ENCODE data around the gene ZBBX. TPM values are rescaled to one million over a fixed set of nuclear protein-coding genes. Genes with fewer than 3 reads are reported as not detected.
"Not testable (repeated sequence)": the region's sequence is repeated elsewhere in the genome, so short reads cannot be mapped to it uniquely, and the experiment has no call there.

The ZBBX gene, protein sequence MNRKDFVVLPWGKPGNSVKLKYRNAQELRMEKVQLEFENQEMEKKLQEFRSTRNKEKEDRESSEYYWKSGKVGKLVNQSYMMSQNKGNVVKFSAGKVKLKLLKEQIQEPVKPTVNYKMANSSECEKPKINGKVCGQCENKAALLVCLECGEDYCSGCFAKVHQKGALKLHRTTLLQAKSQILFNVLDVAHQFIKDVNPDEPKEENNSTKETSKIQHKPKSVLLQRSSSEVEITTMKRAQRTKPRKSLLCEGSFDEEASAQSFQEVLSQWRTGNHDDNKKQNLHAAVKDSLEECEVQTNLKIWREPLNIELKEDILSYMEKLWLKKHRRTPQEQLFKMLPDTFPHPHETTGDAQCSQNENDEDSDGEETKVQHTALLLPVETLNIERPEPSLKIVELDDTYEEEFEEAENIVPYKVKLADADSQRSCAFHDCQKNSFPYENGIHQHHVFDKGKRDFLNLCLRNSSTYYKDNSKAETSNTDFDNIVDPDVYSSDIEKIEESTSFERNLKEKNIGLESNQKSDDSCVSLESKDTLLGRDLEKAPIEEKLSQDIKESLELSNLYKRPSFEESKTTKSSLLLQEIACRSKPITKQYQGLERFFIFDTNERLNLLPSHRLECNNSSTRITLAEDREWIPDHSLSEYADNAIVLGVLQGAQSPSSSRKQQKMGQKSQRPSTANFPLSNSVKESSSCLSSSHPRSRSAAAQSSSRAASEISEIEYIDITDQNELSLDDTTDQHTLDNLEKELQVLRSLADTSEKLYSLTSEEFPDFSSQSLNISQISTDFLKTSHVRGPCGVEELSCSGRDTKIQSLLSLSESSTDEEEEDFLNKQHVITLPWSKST
- total RNA-seq (ENCODE audit: low replicate concordance), result 0.16 TPM in 1 of 2 replicates, not detected in the other

DNA sequence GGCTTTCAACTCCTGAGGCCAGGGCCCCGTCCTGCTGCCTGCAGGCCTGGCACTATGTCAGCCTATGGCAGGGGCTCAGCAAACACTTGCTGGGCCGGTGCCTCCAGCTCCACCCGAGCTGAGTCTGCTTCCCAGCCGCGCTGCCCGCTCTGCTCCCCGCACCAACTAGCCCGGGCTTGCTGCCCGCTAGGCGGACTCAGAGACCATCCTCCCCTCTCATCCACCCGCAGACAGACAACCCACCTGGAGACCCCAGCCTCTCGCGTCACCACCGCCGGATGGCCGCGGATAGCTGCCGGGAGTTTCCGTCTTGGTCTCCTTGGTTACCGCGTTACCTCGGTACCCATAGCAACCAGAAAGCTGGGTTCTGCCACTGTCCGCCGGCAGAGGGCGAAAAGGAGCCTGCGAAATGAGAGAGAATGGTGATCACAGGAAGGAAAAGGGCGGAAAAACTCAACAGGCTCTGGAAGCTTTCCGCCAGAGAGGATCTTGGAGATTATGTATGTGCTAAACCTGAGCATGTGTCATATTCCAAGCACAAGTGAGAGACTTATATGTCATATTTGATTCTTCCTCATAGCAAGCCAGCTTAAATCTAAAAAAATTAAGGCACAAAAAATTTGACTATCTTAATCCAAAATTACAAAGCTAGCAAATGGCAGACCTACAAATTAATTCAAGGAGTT, at the start of gene ZBBX:
TSS of gene ZBBX (minus strand) at position 294 of the 686 bp plus-strand sequence. CDS start 7,396 bp downstream, outside the sequence.
- H3K4me3 ChIP-seq (ENCODE audit: low read depth, low read length), result peak within 1 kb of the TSS; percentile 64
- peak; percentile 91 for TF ChIP-seq CTCF (IDR thresholded peaks at IDR 0.05; ENCODE audit: insufficient read depth, low read length)
- DNase-seq (ENCODE audit: low read depth), result peak; percentile 68

- not testable (repeated sequence) for H3K4me3 ChIP-seq (ENCODE audit: low read depth, low read length); DNase-seq (ENCODE audit: low read depth)
Observed at GRCh38 chr3:167426962-167427361, 46.9 kb upstream of the ZBBX start.

- not testable (repeated sequence) for DNase-seq (ENCODE audit: low read depth); H3K4me3 ChIP-seq (ENCODE audit: low read depth, low read length)
Observed at GRCh38 chr3:167422396-167422795, 42.3 kb upstream of the ZBBX start.

- H3K4me3 ChIP-seq (ENCODE audit: low read depth, low read length), result no peak overlapping the region
- no peak for TF ChIP-seq CTCF (IDR thresholded peaks at IDR 0.05; ENCODE audit: insufficient read depth, low read length)
- no peak for DNase-seq (ENCODE audit: low read depth)
Observed at GRCh38 chr3:167409611-167410010, 29.5 kb upstream of the ZBBX start.

- H3K4me3 ChIP-seq (ENCODE audit: low read depth, low read length), result no peak overlapping the region
- no peak for TF ChIP-seq CTCF (IDR thresholded peaks at IDR 0.05; ENCODE audit: insufficient read depth, low read length)
- peak; percentile 24 for DNase-seq (ENCODE audit: low read depth)
Observed at GRCh38 chr3:167406876-167407492, 26.9 kb upstream of the ZBBX start.

- no peak overlapping the region for H3K4me3 ChIP-seq (ENCODE audit: low read depth, low read length)
- TF ChIP-seq CTCF (IDR thresholded peaks at IDR 0.05; ENCODE audit: insufficient read depth, low read length), result no peak
- no peak for DNase-seq (ENCODE audit: low read depth)
Observed at GRCh38 chr3:167397826-167398225, 17.7 kb upstream of the ZBBX start.

DNA sequence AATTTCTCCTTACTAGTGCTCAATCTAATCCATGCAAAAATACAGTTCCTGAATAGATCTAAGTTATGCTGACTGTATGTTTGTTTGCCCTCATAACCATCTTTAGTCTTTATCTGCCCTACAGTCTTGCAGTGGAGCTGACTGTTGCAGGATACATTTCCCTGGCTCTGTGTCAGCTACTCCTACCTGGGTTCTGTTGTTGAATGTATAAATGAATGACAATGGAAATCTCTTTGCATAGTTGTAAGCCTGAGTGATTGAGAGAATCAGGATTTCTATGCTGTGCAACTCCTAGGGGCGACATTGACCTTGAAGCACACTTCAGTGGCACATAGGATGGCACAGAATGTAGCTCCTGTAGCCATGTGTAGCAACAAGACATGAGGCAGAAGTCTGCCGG, 16.0 kb upstream of the ZBBX start:
- TF ChIP-seq CTCF (IDR thresholded peaks at IDR 0.05; ENCODE audit: insufficient read depth, low read length), result no peak
- H3K4me3 ChIP-seq (ENCODE audit: low read depth, low read length), result no peak overlapping the region
- no peak for DNase-seq (ENCODE audit: low read depth)
